Coronary artery (tissue), 2 donors: ENCODE data around the gene MIER2.
A peak's percentile ranks its signal among the peaks of the same experiment; 100 is the strongest.

Source experiments
- DNase-seq: peaks from one replicate; pipeline ENCODE4 v3.0.0-alpha.2; 2017; ENCODE audit warnings: low spot score
- H3K27ac ChIP-seq, 2 donors: fragments of 200-600 bp; sonication (generic); one replicate each; pipeline ENCODE4 v1.5.1; 2016 to 2019
- H3K4me3 ChIP-seq: fragments of 200-600 bp; sonication (generic); 2 replicates; pipeline ENCODE4 v1.5.1; 2016; ENCODE audit warnings: mild to moderate bottlenecking, moderate library complexity
- TF ChIP-seq, protein P1 (sequence below): fragments of 200-600 bp; sonication (generic); IDR thresholded peaks from one replicate; pipeline ENCODE4 v1.5.1; 2019; ENCODE audit warnings: antibody characterized with exemption

MIER2 gene

DNA sequence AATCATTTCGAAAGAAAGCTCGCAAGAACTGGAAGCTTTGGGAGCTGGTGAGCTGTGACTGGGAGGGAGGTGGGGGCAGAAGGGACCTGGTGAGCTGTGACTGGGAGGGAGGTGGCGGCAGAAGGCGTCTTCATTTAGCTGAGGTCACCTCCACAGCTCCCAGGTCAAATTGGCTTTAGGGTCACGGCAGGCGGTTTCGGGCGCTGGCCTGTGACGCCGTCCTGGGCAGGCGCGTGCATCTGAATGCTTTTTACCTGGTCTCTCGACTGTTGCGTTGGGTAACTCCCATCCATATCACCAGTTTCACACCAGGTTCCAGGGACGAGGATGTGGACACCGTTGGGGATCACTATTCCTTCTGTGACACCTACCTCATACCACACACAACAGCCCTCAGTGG is 35.2 kb upstream of the MIER2 start:
- TF ChIP-seq, protein P1, sequence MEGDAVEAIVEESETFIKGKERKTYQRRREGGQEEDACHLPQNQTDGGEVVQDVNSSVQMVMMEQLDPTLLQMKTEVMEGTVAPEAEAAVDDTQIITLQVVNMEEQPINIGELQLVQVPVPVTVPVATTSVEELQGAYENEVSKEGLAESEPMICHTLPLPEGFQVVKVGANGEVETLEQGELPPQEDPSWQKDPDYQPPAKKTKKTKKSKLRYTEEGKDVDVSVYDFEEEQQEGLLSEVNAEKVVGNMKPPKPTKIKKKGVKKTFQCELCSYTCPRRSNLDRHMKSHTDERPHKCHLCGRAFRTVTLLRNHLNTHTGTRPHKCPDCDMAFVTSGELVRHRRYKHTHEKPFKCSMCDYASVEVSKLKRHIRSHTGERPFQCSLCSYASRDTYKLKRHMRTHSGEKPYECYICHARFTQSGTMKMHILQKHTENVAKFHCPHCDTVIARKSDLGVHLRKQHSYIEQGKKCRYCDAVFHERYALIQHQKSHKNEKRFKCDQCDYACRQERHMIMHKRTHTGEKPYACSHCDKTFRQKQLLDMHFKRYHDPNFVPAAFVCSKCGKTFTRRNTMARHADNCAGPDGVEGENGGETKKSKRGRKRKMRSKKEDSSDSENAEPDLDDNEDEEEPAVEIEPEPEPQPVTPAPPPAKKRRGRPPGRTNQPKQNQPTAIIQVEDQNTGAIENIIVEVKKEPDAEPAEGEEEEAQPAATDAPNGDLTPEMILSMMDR = no peak
- no peak for DNase-seq
- H3K4me3 ChIP-seq = no peak overlapping the region
- H3K27ac ChIP-seq = no peak overlapping the region

DNA sequence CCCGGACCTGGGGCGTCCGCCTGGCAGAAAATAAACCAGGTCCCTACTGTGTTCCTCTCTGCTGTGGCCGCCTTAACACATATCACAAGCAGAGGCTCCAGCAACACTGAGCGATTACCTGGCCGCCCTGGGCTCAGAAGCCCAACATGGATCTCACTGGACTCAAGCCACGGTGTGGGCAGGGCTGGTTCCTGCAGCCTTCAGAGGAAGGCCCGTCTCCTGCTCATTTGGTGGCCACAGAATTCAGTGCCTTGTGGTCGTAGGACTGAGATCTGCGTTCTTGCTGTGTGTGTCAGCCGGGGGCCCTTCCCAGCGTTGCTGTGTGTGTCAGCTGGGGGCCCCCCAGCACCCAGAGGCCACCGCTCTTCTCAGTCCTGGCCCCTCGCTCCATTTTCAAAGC is 34.1 kb upstream of the MIER2 start:
- Histone ChIP-seq H3K4me3 (no peak overlapping the region), H3K27ac (no peak overlapping the region)
- TF ChIP-seq, protein P1 = no peak
- peak; percentile 63 for DNase-seq

DNA sequence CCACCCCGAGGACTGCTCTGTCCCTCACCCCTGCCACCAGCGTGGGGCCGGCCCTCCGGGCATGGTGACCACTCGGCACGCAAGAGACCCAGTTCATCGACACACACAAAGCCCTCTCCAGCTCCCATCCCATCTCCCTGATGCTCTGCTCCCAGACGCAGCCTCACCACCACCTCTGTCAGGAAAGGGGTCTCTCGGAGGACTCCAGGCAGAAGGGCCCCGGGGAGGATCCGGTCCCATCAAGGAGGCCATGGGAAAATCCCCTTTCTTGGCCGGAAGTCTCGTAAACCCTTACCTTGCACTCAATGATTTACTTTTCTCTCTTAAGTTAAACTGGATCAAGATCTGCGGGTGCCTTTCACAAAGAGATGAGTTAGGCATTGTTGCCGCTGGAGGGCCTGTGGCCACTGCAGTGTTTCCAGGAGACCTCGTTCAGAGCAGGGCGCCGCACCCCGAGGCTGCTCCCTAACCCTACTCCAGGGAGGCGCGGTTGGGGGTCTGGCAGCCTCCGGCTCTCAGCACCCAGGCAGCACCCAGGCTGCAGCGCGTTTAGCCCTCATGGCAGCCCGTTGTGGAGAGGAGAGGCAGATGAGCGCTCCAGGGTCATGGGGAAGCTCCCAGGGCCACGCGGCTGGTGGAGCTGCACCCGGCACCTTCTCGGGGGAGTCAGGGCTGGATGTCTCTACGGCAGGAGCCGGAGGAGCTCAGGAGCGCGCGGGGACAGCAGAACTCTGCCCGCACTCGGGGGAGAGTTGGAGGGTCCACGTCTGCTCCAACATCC is 33.4 kb upstream of the MIER2 start:
- Histone ChIP-seq H3K27ac (no peak overlapping the region), H3K4me3 (no peak overlapping the region)
- TF ChIP-seq, protein P1 = no peak
- peak; percentile 65 for DNase-seq

DNA sequence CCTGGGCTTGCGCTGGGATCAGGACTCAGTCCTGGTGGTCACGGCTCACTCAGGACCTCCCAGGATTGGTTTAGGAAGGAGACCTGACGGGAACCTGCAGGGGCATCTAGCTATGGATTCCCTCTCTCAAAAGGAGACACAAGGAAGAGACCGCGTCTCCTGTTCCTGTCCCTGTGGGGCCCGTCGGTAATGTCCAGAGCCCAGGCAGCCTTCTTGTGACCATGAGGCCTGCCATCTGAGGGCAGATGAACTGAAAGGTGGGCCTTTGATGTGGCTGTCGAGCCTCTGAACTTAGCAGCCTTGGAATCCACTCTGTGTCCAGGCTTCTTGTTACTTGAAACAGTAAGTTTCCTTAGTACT is 31.5 kb upstream of the MIER2 start:
- no peak overlapping the region for H3K4me3 ChIP-seq
- DNase-seq = peak; percentile 29
- H3K27ac ChIP-seq = no peak overlapping the region
- TF ChIP-seq, protein P1 = no peak

DNA sequence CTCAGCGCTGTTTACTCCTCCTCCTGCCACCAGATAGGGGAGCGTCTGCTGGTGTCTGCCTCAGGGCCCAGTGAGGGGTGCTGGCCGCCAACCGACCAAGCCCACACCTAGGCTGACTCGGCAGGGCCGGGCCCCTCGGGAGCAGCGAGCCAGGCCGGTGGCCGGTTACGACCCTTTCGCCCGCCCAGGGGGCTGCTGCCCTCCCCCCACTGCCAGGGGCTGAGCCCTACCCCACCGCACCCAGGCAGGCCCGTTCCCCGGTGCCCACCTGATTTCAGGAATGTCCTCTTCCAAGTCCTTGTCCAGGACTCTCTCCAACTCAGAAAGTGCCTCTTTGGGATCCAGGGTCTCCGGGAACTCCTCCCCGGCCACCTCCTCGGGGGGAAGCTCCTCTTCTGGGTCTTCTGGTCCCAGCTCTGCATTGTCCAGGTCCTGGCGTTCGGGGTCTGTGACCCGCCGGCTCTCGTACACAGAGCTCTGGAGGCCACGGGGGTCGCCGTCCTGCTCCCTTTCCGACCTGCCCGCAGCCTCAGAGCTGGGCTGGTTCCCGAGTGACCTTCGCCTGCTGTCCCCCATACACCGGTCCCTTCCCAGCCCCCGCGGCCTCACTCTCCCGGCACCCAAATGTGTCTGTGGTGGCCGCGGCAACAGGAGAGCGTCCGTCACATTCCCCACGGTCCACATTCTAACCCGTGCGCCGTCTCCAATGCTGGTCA is 31.0 kb upstream of the MIER2 start:
- DNase-seq = peak; percentile 53

DNA sequence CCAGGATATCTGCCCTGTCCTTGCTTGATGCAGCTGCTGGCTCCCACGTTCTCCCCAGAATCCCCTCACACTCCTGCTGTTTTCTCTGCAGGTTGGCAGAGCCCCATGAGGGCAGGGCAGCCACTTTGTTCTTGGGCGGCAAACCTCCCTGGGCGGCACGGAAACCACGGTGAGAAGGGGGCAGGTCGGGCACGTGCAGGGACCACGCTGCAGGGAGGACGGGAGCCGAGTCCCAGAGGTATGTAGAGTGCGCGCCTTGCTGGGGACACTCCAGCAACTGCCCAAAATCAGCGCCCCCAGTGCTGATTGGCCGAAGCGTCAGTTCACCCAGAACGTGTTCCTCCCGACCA is 30.3 kb upstream of the MIER2 start:
- peak; percentile 58 for DNase-seq
- TF ChIP-seq, protein P1 = no peak

More for the DNA sequence above, 31.0 kb upstream of the MIER2 start:
- Histone ChIP-seq H3K4me3 (no peak overlapping the region), H3K27ac (no peak overlapping the region)
- TF ChIP-seq, protein P1 = no peak

More for the DNA sequence above, 30.3 kb upstream of the MIER2 start:
- Histone ChIP-seq H3K4me3 (no peak overlapping the region), H3K27ac (no peak overlapping the region)
